HL-60 (cell line): Measurements from ENCODE around the gene HOXD8.

Source experiments
- DNase-seq, 2 experiments: peaks; one replicate each; pipeline ENCODE4 v3.0.0-alpha.2; 2010 to 2020; ENCODE audit warnings: low read depth in 1 of 2, low spot score in 1 of 2
- H3K27ac ChIP-seq: fragments of 250-450 bp; sonication (Bioruptor Pico); replicated peaks from 2 replicates; pipeline ENCODE4 v1.5.1; 2020; ENCODE audit warnings: mild to moderate bottlenecking, moderate library complexity
- H3K27me3 ChIP-seq: fragments of 250-450 bp; sonication (Bioruptor Pico); 2 replicates; pipeline ENCODE4 v1.5.1; 2021; ENCODE audit warnings: mild to moderate bottlenecking, moderate library complexity; ENCODE audit not compliant: insufficient read depth, poor library complexity, severe bottlenecking
- H3K4me3 ChIP-seq: replicated peaks from 2 replicates; pipeline ENCODE4 v1.5.1; 2011; ENCODE audit warnings: mild to moderate bottlenecking, control low read depth, low read length; ENCODE audit not compliant: insufficient read depth
- GABPA ChIP-seq: IDR thresholded peaks from 2 replicates; pipeline ENCODE4 v1.6.1; 2012; ENCODE audit warnings: low read depth
- POLR2AphosphoS5 ChIP-seq: IDR thresholded peaks from 2 replicates; pipeline ENCODE4 v1.6.1; 2012; ENCODE audit warnings: low read depth
- SPI1 ChIP-seq: IDR thresholded peaks from 2 replicates; pipeline ENCODE4 v1.6.1; 2012; ENCODE audit warnings: low read depth, mild to moderate bottlenecking, borderline replicate concordance
- TF ChIP-seq, protein P1 (sequence below): IDR thresholded peaks from 2 replicates; pipeline ENCODE4 v1.6.1; 2012; ENCODE audit warnings: low read depth; ENCODE audit not compliant: insufficient replicate concordance
- TF ChIP-seq, protein P2 (sequence below): IDR thresholded peaks from one replicate; pipeline ENCODE4 v1.5.1; 2011; ENCODE audit warnings: low read length, control low read depth, inconsistent platforms; ENCODE audit not compliant: insufficient read depth

Gene HOXD8

DNA sequence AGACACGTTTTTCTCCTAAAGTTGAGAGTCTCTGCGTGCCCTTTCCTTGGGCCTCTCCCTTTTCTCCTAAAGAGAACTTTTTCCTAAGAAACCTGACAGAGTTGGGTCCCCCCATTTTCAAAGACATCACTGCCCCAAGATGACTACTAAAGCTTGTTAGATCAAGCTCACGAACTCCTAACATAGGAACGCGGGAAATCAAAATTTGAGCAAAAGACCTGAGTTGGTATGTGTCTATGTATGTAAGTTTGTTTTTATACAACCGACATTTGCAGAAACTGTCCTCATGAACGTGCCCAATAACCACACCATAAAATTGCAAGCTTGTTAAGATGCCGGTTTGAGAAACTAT is 35.6 kb upstream of the HOXD8 start:
- Histone ChIP-seq H3K27ac (no peak overlapping the region), H3K4me3 (no peak overlapping the region), H3K27me3 (peaks cover 83% of the 10 kb centered on the region)
- DNase-seq, result no peak
- TF ChIP-seq GABPA (no peak), POLR2AphosphoS5 (no peak), SPI1 (no peak)
- TF ChIP-seq, protein P1, sequence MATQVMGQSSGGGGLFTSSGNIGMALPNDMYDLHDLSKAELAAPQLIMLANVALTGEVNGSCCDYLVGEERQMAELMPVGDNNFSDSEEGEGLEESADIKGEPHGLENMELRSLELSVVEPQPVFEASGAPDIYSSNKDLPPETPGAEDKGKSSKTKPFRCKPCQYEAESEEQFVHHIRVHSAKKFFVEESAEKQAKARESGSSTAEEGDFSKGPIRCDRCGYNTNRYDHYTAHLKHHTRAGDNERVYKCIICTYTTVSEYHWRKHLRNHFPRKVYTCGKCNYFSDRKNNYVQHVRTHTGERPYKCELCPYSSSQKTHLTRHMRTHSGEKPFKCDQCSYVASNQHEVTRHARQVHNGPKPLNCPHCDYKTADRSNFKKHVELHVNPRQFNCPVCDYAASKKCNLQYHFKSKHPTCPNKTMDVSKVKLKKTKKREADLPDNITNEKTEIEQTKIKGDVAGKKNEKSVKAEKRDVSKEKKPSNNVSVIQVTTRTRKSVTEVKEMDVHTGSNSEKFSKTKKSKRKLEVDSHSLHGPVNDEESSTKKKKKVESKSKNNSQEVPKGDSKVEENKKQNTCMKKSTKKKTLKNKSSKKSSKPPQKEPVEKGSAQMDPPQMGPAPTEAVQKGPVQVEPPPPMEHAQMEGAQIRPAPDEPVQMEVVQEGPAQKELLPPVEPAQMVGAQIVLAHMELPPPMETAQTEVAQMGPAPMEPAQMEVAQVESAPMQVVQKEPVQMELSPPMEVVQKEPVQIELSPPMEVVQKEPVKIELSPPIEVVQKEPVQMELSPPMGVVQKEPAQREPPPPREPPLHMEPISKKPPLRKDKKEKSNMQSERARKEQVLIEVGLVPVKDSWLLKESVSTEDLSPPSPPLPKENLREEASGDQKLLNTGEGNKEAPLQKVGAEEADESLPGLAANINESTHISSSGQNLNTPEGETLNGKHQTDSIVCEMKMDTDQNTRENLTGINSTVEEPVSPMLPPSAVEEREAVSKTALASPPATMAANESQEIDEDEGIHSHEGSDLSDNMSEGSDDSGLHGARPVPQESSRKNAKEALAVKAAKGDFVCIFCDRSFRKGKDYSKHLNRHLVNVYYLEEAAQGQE, result no peak
- TF ChIP-seq, protein P2, sequence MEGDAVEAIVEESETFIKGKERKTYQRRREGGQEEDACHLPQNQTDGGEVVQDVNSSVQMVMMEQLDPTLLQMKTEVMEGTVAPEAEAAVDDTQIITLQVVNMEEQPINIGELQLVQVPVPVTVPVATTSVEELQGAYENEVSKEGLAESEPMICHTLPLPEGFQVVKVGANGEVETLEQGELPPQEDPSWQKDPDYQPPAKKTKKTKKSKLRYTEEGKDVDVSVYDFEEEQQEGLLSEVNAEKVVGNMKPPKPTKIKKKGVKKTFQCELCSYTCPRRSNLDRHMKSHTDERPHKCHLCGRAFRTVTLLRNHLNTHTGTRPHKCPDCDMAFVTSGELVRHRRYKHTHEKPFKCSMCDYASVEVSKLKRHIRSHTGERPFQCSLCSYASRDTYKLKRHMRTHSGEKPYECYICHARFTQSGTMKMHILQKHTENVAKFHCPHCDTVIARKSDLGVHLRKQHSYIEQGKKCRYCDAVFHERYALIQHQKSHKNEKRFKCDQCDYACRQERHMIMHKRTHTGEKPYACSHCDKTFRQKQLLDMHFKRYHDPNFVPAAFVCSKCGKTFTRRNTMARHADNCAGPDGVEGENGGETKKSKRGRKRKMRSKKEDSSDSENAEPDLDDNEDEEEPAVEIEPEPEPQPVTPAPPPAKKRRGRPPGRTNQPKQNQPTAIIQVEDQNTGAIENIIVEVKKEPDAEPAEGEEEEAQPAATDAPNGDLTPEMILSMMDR, result no peak

GRCh38 chr2:176094349-176094748 is 35.2 kb upstream of the HOXD8 start:
- H3K27me3 ChIP-seq, result peaks cover 83% of the 10 kb centered on the region
- no peak for DNase-seq
- H3K4me3 ChIP-seq, result no peak overlapping the region
- H3K27ac ChIP-seq, result no peak overlapping the region
- TF ChIP-seq, protein P2, result no peak
- TF ChIP-seq POLR2AphosphoS5 (no peak), GABPA (no peak), SPI1 (no peak)
- TF ChIP-seq, protein P1, result no peak

DNA sequence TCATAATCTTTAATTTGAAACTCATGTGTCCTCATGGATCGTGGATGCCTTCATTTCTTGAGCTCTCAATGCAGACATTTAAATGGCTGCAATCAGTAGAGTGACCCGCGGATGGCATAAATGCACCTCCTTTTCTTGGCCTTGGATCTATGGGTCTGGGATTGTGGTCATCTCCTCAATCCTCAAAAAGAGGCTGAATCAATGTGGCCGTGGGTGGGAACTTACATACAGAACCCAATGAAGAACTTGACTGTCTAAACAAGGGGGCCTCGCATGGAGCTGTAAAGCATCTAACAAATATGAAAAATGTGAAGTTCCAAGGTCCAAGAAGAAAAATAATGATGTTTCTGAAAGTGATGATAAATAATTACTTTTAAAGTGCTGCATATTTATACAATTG is 34.1 kb upstream of the HOXD8 start:
- TF ChIP-seq, protein P1, result no peak
- TF ChIP-seq SPI1 (no peak), GABPA (no peak), POLR2AphosphoS5 (no peak)
- TF ChIP-seq, protein P2, result no peak
- peaks cover 80% of the 10 kb centered on the region for H3K27me3 ChIP-seq
- H3K27ac ChIP-seq, result no peak overlapping the region
- no peak for DNase-seq
- H3K4me3 ChIP-seq, result no peak overlapping the region
